MCF 10A (cell line): ENCODE data around the gene CFAP65. TPM values are rescaled to one million over a fixed set of nuclear protein-coding genes. Genes with fewer than 3 reads are reported as not detected.

ENCODE experiments used
- BruUV-seq: library from RNA; stranded (reverse); fragments of 400-500 nt; replicated peaks from 2 replicates; lab custom pipeline; 2021; lab: Mats Ljungman, UMichigan
- CTCF ChIA-PET: fragments of 300-600 bp; sonication (Branson Sonifier 250); formaldehyde crosslinking; extraction: SDS; loops from one replicate; lab custom pipeline; 2021; ENCODE audit warnings: antibody characterized with exemption, inconsistent platforms; lab: Yijun Ruan, JAX
- POLR2A ChIA-PET: fragments of 300-600, 350-650 bp; sonication (Branson Sonifier 250); formaldehyde crosslinking; extraction: SDS; loops from one replicate; lab custom pipeline; 2020; ENCODE audit warnings: antibody characterized with exemption, inconsistent platforms; lab: Yijun Ruan, JAX
- DNase-seq: peaks from one replicate; pipeline ENCODE4 v3.0.0-alpha.2; 2018; ENCODE audit not compliant: unreplicated experiment
- H3K27ac Mint-ChIP-seq: one replicate; pipeline ENCODE4 v1.8.0; 2022; ENCODE audit warnings: mild to moderate bottlenecking, low read depth, mixed read lengths; ENCODE audit not compliant: unreplicated experiment
- H3K27me3 Mint-ChIP-seq: one replicate; pipeline ENCODE4 v1.8.0; 2022; ENCODE audit warnings: mixed read lengths; ENCODE audit not compliant: insufficient read depth, unreplicated experiment
- H3K36me3 Mint-ChIP-seq: one replicate; pipeline ENCODE4 v1.8.0; 2022; ENCODE audit warnings: mild to moderate bottlenecking, moderate library complexity, mixed read lengths; ENCODE audit not compliant: insufficient read depth, unreplicated experiment
- H3K4me1 Mint-ChIP-seq: one replicate; pipeline ENCODE4 v1.8.0; 2022; ENCODE audit warnings: mixed read lengths; ENCODE audit not compliant: insufficient read depth, unreplicated experiment
- H3K4me3 Mint-ChIP-seq: one replicate; pipeline ENCODE4 v1.8.0; 2022; ENCODE audit warnings: mild to moderate bottlenecking, moderate library complexity, mixed read lengths; ENCODE audit not compliant: unreplicated experiment
- H3K9me3 Mint-ChIP-seq: one replicate; pipeline ENCODE4 v1.8.0; 2022; ENCODE audit warnings: mixed read lengths; ENCODE audit not compliant: unreplicated experiment
- CTCF ChIP-seq: fragments of 200-600 bp; IDR thresholded peaks from one replicate; pipeline ENCODE4 v1.8.0; 2022; ENCODE audit warnings: antibody characterized with exemption, mild to moderate bottlenecking; ENCODE audit not compliant: unreplicated experiment
- intact Hi-C: fragments of 100-400 bp; cut with micrococcal nuclease; formaldehyde crosslinking; loops from 2 replicates; pipeline ENCODE4 v1.14.1; 2022
- total RNA-seq: library from RNA; stranded (reverse); gene quantifications from 2 replicates; pipeline ENCODE4 v1.2.3, GENCODE V29; 2022

CFAP65 gene
- total RNA-seq, 1 experiment from 2014 or later = not detected

GRCh38 chr2:218984239-218985020, 56.9 kb downstream of the CFAP65 start:
- CTCF ChIA-PET = interaction anchor here (0.6 kb wide), 2 partner anchors 9 to 67 kb away, joined by 3 read pairs; no protein-coding TSS in a partner anchor
- POLR2A ChIA-PET = no interaction called here
- intact Hi-C loops = loop anchor here (5.0 kb wide), 1 partner anchor 107 kb away; no protein-coding TSS in a partner anchor
- DNase-seq = no peak
- Mint-ChIP-seq H3K27ac (no peak overlapping the region), H3K4me3 (no peak overlapping the region), H3K9me3 (no peaks in the 10 kb centered on the region), H3K4me1 (peaks cover 15% of the 10 kb centered on the region), H3K36me3 (peaks cover 7% of the 10 kb centered on the region), H3K27me3 (peaks cover 97% of the 10 kb centered on the region)
- no peak for TF ChIP-seq CTCF
- BruUV-seq = no TSS peak

GRCh38 chr2:218983934-218984238, 57.4 kb downstream of the CFAP65 start:
- intact Hi-C loops = loop anchor here (5.0 kb wide), 1 partner anchor 107 kb away; no protein-coding TSS in a partner anchor
- ChIA-PET CTCF (interaction anchor here (0.6 to 1.6 kb wide), 3 partner anchors 9 to 115 kb away, joined by 3 read pairs; no protein-coding TSS in a partner anchor), POLR2A (no interaction called here)
- BruUV-seq = no TSS peak
- Mint-ChIP-seq H3K4me3 (no peak overlapping the region), H3K27me3 (peaks cover 92% of the 10 kb centered on the region), H3K27ac (no peak overlapping the region), H3K4me1 (peaks cover 15% of the 10 kb centered on the region), H3K36me3 (peaks cover 7% of the 10 kb centered on the region), H3K9me3 (no peaks in the 10 kb centered on the region)
- DNase-seq = no peak
- TF ChIP-seq CTCF = no peak

GRCh38 chr2:218983263-218983933, 57.9 kb downstream of the CFAP65 start:
- ChIA-PET POLR2A (no interaction called here), CTCF (interaction anchor here (0.6 to 3.9 kb wide), 5 partner anchors 8 to 114 kb away, joined by 3 to 23 read pairs (median 3); no protein-coding TSS in a partner anchor)
- Mint-ChIP-seq H3K9me3 (no peaks in the 10 kb centered on the region), H3K4me3 (no peak overlapping the region), H3K27ac (no peak overlapping the region), H3K27me3 (peaks cover 89% of the 10 kb centered on the region), H3K4me1 (peaks cover 15% of the 10 kb centered on the region), H3K36me3 (peaks cover 7% of the 10 kb centered on the region)
- no peak for DNase-seq
- intact Hi-C loops = loop anchor here (5.0 kb wide), 1 partner anchor 106 kb away; no protein-coding TSS in a partner anchor
- BruUV-seq = no TSS peak
- no peak for TF ChIP-seq CTCF
